HCT116 (cell line): Measurements from ENCODE around the gene PEX11A.

Source experiments
- CBX3 ChIP-seq: IDR thresholded peaks from 2 replicates; pipeline ENCODE4 v1.6.1; 2012; ENCODE audit warnings: low read depth
- CEBPB ChIP-seq: IDR thresholded peaks from 2 replicates; pipeline ENCODE4 v1.6.1; 2012; ENCODE audit warnings: low read depth
- ELF1 ChIP-seq: IDR thresholded peaks from 2 replicates; pipeline ENCODE4 v1.6.1; 2012; ENCODE audit warnings: low read depth, borderline replicate concordance
- EZH2 ChIP-seq: fragments of 200-600 bp; sonication (generic); IDR thresholded peaks from 2 replicates; pipeline ENCODE4 v1.6.1; 2017; ENCODE audit warnings: antibody characterized with exemption, mixed run types
- FOSL1 ChIP-seq: IDR thresholded peaks from 2 replicates; pipeline ENCODE4 v1.6.1; 2012; ENCODE audit warnings: low read depth
- JUND ChIP-seq: IDR thresholded peaks from 2 replicates; pipeline ENCODE4 v1.6.1; 2012
- POLR2A ChIP-seq: IDR thresholded peaks from 2 replicates; pipeline ENCODE4 v1.7.0; 2011; ENCODE audit warnings: borderline replicate concordance; ENCODE audit not compliant: insufficient read depth, insufficient read length; ENCODE audit errors: extremely low read depth
- POLR2AphosphoS5 ChIP-seq: IDR thresholded peaks from 2 replicates; pipeline ENCODE4 v1.6.1; 2011; ENCODE audit warnings: mild to moderate bottlenecking, low read depth, low read length, moderate library complexity
- SP1 ChIP-seq: IDR thresholded peaks from 2 replicates; pipeline ENCODE4 v1.6.1; 2012; ENCODE audit warnings: low read depth
- ZFX ChIP-seq: fragments of 450-650 bp; IDR thresholded peaks from 2 replicates; pipeline ENCODE4 v1.6.1; 2017
- ZNF274 ChIP-seq: fragments of 200-500 bp; sonication (Bioruptor generic); IDR thresholded peaks from 2 replicates; pipeline ENCODE4 v1.6.1; 2014; ENCODE audit warnings: mild to moderate bottlenecking, low read depth, low read length, inconsistent platforms
- TF ChIP-seq, protein P1 (sequence below), 3 experiments: fragments of 200-600 bp in 1 of 3; sonication (generic) in 1 of 3; IDR thresholded peaks in 2 of 3; conservative IDR thresholded peaks in 1 of 3; 2 replicates each; pipeline ENCODE4 v1.5.1; 2012 to 2017; ENCODE audit warnings: low read depth in 2 of 3, low read length in 2 of 3, antibody characterized with exemption in 1 of 3, borderline replicate concordance in 1 of 3, control low read depth in 1 of 3, mild to moderate bottlenecking in 1 of 3, mixed read lengths in 1 of 3, mixed run types in 1 of 3, moderate library complexity in 1 of 3; ENCODE audit not compliant: insufficient read depth in 1 of 3
- TF ChIP-seq, protein P2 (sequence below): IDR thresholded peaks from 2 replicates; pipeline ENCODE4 v1.6.1; 2012; ENCODE audit warnings: low read depth

DNA sequence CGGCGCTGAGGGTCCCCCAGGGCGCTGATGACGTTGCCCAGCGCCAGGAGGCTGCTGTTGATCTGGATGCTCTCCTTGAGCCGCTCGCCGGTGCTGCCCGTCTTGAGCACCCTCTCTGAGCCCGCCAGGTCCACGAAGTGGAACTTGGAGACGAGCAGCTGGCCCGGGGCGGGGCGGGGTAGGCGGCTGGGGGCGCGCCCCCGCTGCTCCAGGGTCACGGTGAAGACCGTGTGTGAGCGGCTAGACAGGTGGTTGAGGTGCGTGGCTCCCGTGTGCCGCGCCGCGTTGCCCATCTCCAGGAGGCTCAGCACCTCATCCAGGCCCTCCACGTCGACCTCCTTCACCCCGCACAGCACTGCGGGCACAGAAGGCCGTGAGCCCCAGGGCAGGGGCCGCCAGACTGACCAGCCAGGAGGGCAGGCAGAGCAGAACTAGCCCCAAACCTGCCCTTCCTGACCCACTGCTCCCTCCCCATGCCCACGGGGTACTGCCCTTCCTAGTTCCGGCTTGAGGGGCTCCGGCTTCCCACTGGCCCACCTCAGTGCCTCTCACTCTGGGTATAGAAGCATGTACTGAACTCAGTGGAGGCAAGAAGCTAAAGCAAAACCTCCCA, 41.4 kb downstream of the PEX11A start:
- TF ChIP-seq, protein P1, sequence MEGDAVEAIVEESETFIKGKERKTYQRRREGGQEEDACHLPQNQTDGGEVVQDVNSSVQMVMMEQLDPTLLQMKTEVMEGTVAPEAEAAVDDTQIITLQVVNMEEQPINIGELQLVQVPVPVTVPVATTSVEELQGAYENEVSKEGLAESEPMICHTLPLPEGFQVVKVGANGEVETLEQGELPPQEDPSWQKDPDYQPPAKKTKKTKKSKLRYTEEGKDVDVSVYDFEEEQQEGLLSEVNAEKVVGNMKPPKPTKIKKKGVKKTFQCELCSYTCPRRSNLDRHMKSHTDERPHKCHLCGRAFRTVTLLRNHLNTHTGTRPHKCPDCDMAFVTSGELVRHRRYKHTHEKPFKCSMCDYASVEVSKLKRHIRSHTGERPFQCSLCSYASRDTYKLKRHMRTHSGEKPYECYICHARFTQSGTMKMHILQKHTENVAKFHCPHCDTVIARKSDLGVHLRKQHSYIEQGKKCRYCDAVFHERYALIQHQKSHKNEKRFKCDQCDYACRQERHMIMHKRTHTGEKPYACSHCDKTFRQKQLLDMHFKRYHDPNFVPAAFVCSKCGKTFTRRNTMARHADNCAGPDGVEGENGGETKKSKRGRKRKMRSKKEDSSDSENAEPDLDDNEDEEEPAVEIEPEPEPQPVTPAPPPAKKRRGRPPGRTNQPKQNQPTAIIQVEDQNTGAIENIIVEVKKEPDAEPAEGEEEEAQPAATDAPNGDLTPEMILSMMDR (IDR thresholded peaks at IDR 0.05 in 2 of 3, conservative IDR thresholded peaks at IDR 0.05 in 1 of 3; ENCODE audit: borderline replicate concordance in 1 of 3, insufficient read depth in 1 of 3, low read depth in 2 of 3, low read length in 2 of 3): no peak
- TF ChIP-seq SP1: no peak
- no peak for TF ChIP-seq CBX3
- TF ChIP-seq POLR2A: no peak
- TF ChIP-seq, protein P2, sequence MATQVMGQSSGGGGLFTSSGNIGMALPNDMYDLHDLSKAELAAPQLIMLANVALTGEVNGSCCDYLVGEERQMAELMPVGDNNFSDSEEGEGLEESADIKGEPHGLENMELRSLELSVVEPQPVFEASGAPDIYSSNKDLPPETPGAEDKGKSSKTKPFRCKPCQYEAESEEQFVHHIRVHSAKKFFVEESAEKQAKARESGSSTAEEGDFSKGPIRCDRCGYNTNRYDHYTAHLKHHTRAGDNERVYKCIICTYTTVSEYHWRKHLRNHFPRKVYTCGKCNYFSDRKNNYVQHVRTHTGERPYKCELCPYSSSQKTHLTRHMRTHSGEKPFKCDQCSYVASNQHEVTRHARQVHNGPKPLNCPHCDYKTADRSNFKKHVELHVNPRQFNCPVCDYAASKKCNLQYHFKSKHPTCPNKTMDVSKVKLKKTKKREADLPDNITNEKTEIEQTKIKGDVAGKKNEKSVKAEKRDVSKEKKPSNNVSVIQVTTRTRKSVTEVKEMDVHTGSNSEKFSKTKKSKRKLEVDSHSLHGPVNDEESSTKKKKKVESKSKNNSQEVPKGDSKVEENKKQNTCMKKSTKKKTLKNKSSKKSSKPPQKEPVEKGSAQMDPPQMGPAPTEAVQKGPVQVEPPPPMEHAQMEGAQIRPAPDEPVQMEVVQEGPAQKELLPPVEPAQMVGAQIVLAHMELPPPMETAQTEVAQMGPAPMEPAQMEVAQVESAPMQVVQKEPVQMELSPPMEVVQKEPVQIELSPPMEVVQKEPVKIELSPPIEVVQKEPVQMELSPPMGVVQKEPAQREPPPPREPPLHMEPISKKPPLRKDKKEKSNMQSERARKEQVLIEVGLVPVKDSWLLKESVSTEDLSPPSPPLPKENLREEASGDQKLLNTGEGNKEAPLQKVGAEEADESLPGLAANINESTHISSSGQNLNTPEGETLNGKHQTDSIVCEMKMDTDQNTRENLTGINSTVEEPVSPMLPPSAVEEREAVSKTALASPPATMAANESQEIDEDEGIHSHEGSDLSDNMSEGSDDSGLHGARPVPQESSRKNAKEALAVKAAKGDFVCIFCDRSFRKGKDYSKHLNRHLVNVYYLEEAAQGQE: no peak
- TF ChIP-seq EZH2: no peak
- no peak for TF ChIP-seq POLR2AphosphoS5
- TF ChIP-seq ZNF274: no peak
- TF ChIP-seq ELF1: no peak
- TF ChIP-seq FOSL1: no peak
- no peak for TF ChIP-seq JUND
- TF ChIP-seq CEBPB: no peak
- no peak for TF ChIP-seq ZFX
